Panc1 (cell line): Measurements from ENCODE around the gene NHLRC2.

Experiments
- POLR2AphosphoS5 ChIP-seq: IDR thresholded peaks from 2 replicates; pipeline ENCODE4 v1.6.1; 2012; ENCODE audit warnings: mild to moderate bottlenecking, low read depth, low read length, moderate library complexity
- SIN3A ChIP-seq: IDR thresholded peaks from 2 replicates; pipeline ENCODE4 v1.6.1; 2012; ENCODE audit warnings: low read depth, mild to moderate bottlenecking, low read length, moderate library complexity, borderline replicate concordance; ENCODE audit not compliant: insufficient read depth
- TF ChIP-seq, protein P1 (sequence below): fragments of 450-650 bp; IDR thresholded peaks from 2 replicates; pipeline ENCODE4 v1.5.1; 2017; ENCODE audit warnings: mild to moderate bottlenecking
- TF ChIP-seq, protein P2 (sequence below), 2 experiments: IDR thresholded peaks; 2 replicates each; pipeline ENCODE4 v1.6.1; 2011 to 2012; ENCODE audit warnings: low read depth in 2 of 2, control low read depth in 1 of 2, low read length in 1 of 2, mild to moderate bottlenecking in 1 of 2, moderate library complexity in 1 of 2; ENCODE audit not compliant: insufficient read depth in 1 of 2

DNA sequence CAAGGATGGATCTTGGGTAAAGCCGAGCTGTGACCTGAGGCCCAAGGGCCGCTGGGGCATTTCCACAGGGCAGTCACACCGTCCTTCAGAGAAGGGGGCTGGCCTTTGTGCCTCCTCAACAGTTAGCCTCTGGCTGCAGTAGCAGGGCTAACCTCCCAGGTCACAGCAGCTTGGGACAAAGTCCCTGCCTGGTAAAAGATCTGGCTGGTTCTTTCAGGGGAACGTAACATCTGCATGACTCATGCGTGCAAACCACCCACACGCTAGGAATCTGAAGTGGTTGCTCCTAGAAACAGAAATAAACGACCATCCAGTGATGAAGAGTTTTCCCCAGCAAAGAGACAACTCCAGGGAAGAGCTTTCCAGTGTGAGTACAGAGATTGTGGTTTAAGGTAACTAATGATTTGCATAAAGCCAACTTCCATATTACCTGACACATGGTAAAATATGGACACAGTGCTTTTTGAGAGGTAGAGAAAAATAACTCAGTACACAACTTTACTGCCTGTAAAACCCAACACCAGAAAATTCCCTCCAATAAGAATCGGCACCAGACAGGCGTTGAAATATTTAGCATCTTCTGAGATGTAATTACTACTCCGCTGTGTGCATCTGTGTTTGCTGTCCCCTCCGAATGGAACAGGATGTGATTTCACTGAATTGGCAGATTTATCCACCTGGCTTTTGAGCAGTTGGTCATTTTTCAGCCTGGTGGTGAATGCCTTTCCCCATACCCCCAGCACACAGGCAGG lies 104.3 kb downstream of the NHLRC2 start:
- TF ChIP-seq, protein P1, sequence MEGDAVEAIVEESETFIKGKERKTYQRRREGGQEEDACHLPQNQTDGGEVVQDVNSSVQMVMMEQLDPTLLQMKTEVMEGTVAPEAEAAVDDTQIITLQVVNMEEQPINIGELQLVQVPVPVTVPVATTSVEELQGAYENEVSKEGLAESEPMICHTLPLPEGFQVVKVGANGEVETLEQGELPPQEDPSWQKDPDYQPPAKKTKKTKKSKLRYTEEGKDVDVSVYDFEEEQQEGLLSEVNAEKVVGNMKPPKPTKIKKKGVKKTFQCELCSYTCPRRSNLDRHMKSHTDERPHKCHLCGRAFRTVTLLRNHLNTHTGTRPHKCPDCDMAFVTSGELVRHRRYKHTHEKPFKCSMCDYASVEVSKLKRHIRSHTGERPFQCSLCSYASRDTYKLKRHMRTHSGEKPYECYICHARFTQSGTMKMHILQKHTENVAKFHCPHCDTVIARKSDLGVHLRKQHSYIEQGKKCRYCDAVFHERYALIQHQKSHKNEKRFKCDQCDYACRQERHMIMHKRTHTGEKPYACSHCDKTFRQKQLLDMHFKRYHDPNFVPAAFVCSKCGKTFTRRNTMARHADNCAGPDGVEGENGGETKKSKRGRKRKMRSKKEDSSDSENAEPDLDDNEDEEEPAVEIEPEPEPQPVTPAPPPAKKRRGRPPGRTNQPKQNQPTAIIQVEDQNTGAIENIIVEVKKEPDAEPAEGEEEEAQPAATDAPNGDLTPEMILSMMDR, result no peak
- no peak for TF ChIP-seq SIN3A
- no peak for TF ChIP-seq POLR2AphosphoS5
- TF ChIP-seq, protein P2, sequence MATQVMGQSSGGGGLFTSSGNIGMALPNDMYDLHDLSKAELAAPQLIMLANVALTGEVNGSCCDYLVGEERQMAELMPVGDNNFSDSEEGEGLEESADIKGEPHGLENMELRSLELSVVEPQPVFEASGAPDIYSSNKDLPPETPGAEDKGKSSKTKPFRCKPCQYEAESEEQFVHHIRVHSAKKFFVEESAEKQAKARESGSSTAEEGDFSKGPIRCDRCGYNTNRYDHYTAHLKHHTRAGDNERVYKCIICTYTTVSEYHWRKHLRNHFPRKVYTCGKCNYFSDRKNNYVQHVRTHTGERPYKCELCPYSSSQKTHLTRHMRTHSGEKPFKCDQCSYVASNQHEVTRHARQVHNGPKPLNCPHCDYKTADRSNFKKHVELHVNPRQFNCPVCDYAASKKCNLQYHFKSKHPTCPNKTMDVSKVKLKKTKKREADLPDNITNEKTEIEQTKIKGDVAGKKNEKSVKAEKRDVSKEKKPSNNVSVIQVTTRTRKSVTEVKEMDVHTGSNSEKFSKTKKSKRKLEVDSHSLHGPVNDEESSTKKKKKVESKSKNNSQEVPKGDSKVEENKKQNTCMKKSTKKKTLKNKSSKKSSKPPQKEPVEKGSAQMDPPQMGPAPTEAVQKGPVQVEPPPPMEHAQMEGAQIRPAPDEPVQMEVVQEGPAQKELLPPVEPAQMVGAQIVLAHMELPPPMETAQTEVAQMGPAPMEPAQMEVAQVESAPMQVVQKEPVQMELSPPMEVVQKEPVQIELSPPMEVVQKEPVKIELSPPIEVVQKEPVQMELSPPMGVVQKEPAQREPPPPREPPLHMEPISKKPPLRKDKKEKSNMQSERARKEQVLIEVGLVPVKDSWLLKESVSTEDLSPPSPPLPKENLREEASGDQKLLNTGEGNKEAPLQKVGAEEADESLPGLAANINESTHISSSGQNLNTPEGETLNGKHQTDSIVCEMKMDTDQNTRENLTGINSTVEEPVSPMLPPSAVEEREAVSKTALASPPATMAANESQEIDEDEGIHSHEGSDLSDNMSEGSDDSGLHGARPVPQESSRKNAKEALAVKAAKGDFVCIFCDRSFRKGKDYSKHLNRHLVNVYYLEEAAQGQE (IDR thresholded peaks at IDR 0.05; ENCODE audit: insufficient read depth in 1 of 2, low read depth in 2 of 2, low read length in 1 of 2), result no peak
